Nephron (organoid): Measurements from ENCODE around the gene MAP3K5.

ENCODE experiments used
- H3K27ac Mint-ChIP-seq, 3 experiments: 2 replicates each; pipeline ENCODE4 v1.8.0; 2020; ENCODE audit warnings: mixed read lengths in 3 of 3, mild to moderate bottlenecking in 2 of 3, moderate library complexity in 1 of 3
- H3K27me3 Mint-ChIP-seq: 2 replicates; pipeline ENCODE4 v1.8.0; 2021; ENCODE audit warnings: low read depth, mild to moderate bottlenecking, moderate library complexity, mixed read lengths
- H3K36me3 Mint-ChIP-seq: 2 replicates; pipeline ENCODE4 v1.8.0; 2020; ENCODE audit warnings: low read depth, mixed read lengths
- H3K4me1 Mint-ChIP-seq: 2 replicates; pipeline ENCODE4 v1.8.0; 2020; ENCODE audit warnings: mixed read lengths
- H3K4me3 Mint-ChIP-seq, 3 experiments: 2 replicates each; pipeline ENCODE4 v1.8.0; 2020; ENCODE audit warnings: mild to moderate bottlenecking in 3 of 3, mixed read lengths in 3 of 3, moderate library complexity in 2 of 3
- H3K9me3 Mint-ChIP-seq: 2 replicates; pipeline ENCODE4 v1.8.0; 2020; ENCODE audit warnings: mixed read lengths
- CTCF ChIP-seq, 3 experiments: fragments of 200-600 bp; sonication (generic); IDR thresholded peaks; one replicate each; pipeline ENCODE4 v1.5.0; 2021; ENCODE audit warnings: antibody characterized with exemption in 3 of 3; ENCODE audit not compliant: unreplicated experiment in 3 of 3

Gene MAP3K5

DNA sequence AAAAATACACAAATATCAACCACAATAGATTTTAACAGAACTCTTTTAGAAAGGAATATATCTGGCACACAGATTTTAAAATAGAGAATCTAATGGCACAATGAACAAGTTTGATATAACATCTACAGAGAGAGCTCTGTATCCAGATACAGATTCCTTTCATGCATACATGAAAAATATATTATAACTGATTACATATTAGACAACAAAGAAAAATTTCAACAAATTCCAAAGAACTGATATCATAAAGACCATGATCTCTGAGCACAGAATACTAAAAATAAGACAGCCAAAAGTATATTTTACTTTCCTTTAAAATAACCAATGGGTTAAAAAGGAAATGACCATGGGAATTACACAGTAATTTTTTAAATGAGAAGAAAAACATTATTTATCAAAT is 167.9 kb downstream of the MAP3K5 start:
- TF ChIP-seq CTCF (IDR thresholded peaks at IDR 0.05; ENCODE audit: unreplicated experiment in 3 of 3), result no peak
- H3K27me3 Mint-ChIP-seq, result peaks cover 4% of the 10 kb centered on the region
- H3K4me3 Mint-ChIP-seq, result no peak overlapping the region
- no peaks in the 10 kb centered on the region for H3K36me3 Mint-ChIP-seq
- no peaks in the 10 kb centered on the region for H3K4me1 Mint-ChIP-seq
- H3K9me3 Mint-ChIP-seq, result no peaks in the 10 kb centered on the region
- H3K27ac Mint-ChIP-seq, result no peak overlapping the region

DNA sequence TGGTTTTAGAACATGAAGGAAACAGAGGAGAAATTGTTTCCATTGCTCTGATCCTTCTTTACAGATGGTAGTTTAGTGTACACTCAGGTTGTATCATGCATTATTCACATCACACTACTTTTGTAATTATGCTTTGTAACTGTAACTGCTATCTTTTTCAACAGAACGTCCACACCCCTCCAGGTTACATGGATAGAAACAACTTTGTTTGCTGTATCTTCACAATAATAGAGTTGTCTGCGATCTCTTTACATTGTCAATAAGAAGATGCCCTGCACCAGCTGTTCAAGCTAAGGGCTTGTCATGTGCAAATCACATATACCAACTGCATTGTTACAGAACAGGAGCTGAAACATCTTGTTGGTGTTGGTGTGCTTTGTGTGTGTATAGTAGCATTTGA is 174.2 kb downstream of the MAP3K5 start:
- H3K4me1 Mint-ChIP-seq, result no peaks in the 10 kb centered on the region
- H3K9me3 Mint-ChIP-seq, result no peaks in the 10 kb centered on the region
- no peaks in the 10 kb centered on the region for H3K27me3 Mint-ChIP-seq
- no peak overlapping the region for H3K27ac Mint-ChIP-seq
- TF ChIP-seq CTCF (IDR thresholded peaks at IDR 0.05; ENCODE audit: unreplicated experiment in 3 of 3), result no peak
- no peak overlapping the region for H3K4me3 Mint-ChIP-seq
- H3K36me3 Mint-ChIP-seq, result no peaks in the 10 kb centered on the region

DNA sequence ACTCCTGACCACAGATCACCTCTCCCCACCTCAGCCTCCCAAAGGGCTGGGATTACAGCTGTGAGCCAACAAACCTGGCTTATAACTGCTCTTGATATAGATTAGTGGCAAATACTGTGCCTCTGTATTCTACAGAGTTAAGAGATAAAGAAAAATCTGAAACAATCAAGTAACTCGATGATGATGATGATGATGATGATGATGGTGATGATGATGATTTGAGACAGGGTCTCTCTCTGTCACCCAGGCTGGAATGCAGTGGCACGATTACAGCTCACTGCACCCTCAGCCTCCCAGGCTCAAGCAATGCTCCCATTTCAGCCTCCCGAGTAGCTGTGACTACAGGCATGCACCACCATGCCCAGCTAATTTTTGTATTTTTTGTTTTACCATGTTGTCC is 175.8 kb downstream of the MAP3K5 start:
- H3K9me3 Mint-ChIP-seq, result no peaks in the 10 kb centered on the region
- H3K36me3 Mint-ChIP-seq, result no peaks in the 10 kb centered on the region
- no peaks in the 10 kb centered on the region for H3K4me1 Mint-ChIP-seq
- H3K27ac Mint-ChIP-seq, result no peak overlapping the region
- no peaks in the 10 kb centered on the region for H3K27me3 Mint-ChIP-seq
- H3K4me3 Mint-ChIP-seq, result no peak overlapping the region
- no peak for TF ChIP-seq CTCF (IDR thresholded peaks at IDR 0.05; ENCODE audit: unreplicated experiment in 3 of 3)

- Mint-ChIP-seq H3K4me3 (no peak overlapping the region), H3K36me3 (no peaks in the 10 kb centered on the region), H3K4me1 (peaks cover 6% of the 10 kb centered on the region), H3K9me3 (no peaks in the 10 kb centered on the region), H3K27ac (no peak overlapping the region), H3K27me3 (no peaks in the 10 kb centered on the region)
- no peak for TF ChIP-seq CTCF (IDR thresholded peaks at IDR 0.05; ENCODE audit: unreplicated experiment in 3 of 3)
Measured at GRCh38 chr6:136614994-136615393, 177.3 kb downstream of the MAP3K5 start.

DNA sequence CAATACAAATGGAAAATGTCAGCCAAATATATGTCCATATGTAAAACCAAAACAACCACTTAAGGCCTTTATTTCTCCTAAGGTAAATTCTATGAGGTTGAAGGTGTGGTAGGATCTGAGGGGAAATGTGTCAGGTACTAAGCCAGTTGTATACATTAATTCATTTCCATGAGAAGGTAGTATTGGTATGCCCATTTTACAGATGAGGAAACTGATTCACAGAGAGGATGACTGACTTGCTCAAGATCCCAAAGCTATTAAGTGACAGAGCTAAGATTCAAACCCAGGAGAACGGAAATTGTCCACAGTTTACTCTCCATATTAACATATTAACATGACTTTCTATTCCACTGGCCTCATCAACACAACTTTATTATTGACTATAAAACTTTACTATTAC is 177.9 kb downstream of the MAP3K5 start:
- Mint-ChIP-seq H3K27me3 (no peaks in the 10 kb centered on the region), H3K9me3 (no peaks in the 10 kb centered on the region), H3K27ac (no peak overlapping the region), H3K4me1 (peaks cover 8% of the 10 kb centered on the region), H3K36me3 (no peaks in the 10 kb centered on the region), H3K4me3 (no peak overlapping the region)
- no peak for TF ChIP-seq CTCF (IDR thresholded peaks at IDR 0.05; ENCODE audit: unreplicated experiment in 3 of 3)

GRCh38 chr6:136613477-136613876 is 178.8 kb downstream of the MAP3K5 start:
- Mint-ChIP-seq H3K9me3 (no peaks in the 10 kb centered on the region), H3K27me3 (no peaks in the 10 kb centered on the region), H3K4me1 (peaks cover 8% of the 10 kb centered on the region), H3K4me3 (no peak overlapping the region), H3K27ac (no peak overlapping the region), H3K36me3 (no peaks in the 10 kb centered on the region)
- TF ChIP-seq CTCF (IDR thresholded peaks at IDR 0.05; ENCODE audit: unreplicated experiment in 3 of 3), result no peak
